Neural cell (in vitro differentiated cells): Measurements from ENCODE around the gene JPT1. TPM values are rescaled to one million over a fixed set of nuclear protein-coding genes. Genes with fewer than 3 reads are reported as not detected.

ENCODE experiments used
- H2AFZ ChIP-seq: fragments of 200-600, 300-800 bp; sonication (generic), shearing (Covaris generic); 2 replicates; pipeline ENCODE4 v1.6.0; 2014; ENCODE audit warnings: low read depth, mild to moderate bottlenecking, antibody characterized with exemption, low read length, moderate library complexity
- H3F3A ChIP-seq: fragments of 200-600 bp; shearing (Covaris generic); 2 replicates; pipeline ENCODE4 v1.6.1; 2016; ENCODE audit warnings: mild to moderate bottlenecking, moderate library complexity, mixed read lengths, antibody characterized with exemption, low read length; ENCODE audit not compliant: insufficient read depth, poor library complexity, severe bottlenecking
- H3K27ac ChIP-seq: fragments of 200-600, 300-800 bp; sonication (generic), shearing (Covaris generic); 2 replicates; pipeline ENCODE4 v1.5.1; 2014; ENCODE audit warnings: mild to moderate bottlenecking, low read length, moderate library complexity
- H3K27me3 ChIP-seq: fragments of 300-800, 200-600 bp; sonication (generic), shearing (Covaris generic); 2 replicates; pipeline ENCODE4 v1.6.0; 2014; ENCODE audit warnings: mild to moderate bottlenecking, low read depth, low read length, moderate library complexity; ENCODE audit not compliant: insufficient read depth
- H3K36me3 ChIP-seq: fragments of 300-800, 200-600 bp; sonication (generic), shearing (Covaris generic); 2 replicates; pipeline ENCODE4 v1.5.1; 2014; ENCODE audit warnings: mild to moderate bottlenecking, antibody characterized with exemption, low read length, moderate library complexity; ENCODE audit not compliant: insufficient read depth
- H3K4me2 ChIP-seq: fragments of 300-800, 200-600 bp; sonication (generic), shearing (Covaris generic); 2 replicates; pipeline ENCODE4 v1.6.0; 2014; ENCODE audit warnings: mild to moderate bottlenecking, low read length
- H3K4me3 ChIP-seq: fragments of 300-800, 200-600 bp; sonication (generic), shearing (Covaris generic); 2 replicates; pipeline ENCODE4 v1.5.1; 2014; ENCODE audit warnings: mild to moderate bottlenecking, low read length, moderate library complexity
- H3K79me2 ChIP-seq: fragments of 200-600 bp; shearing (Covaris generic); replicated peaks from 2 replicates; pipeline ENCODE4 v1.6.0; 2014; ENCODE audit warnings: mild to moderate bottlenecking, low read length, moderate library complexity; ENCODE audit not compliant: insufficient read depth
- H3K9ac ChIP-seq: fragments of 300-800, 200-600 bp; sonication (generic), shearing (Covaris generic); 2 replicates; pipeline ENCODE4 v1.6.1; 2016; ENCODE audit warnings: mild to moderate bottlenecking, low read length, mixed read lengths
- H3K9me2 ChIP-seq: fragments of 200-600 bp; shearing (Covaris generic); 2 replicates; pipeline ENCODE4 v1.6.1; 2016; ENCODE audit warnings: mild to moderate bottlenecking, low read length, mixed read lengths; ENCODE audit not compliant: insufficient read depth
- H3K9me3 ChIP-seq: fragments of 200-600, 300-800 bp; sonication (generic), shearing (Covaris generic); 2 replicates; pipeline ENCODE4 v1.6.1; 2016; ENCODE audit warnings: mild to moderate bottlenecking, mixed run types, low read length, moderate library complexity, mixed read lengths
- H4K20me1 ChIP-seq: fragments of 200-600 bp; shearing (Covaris generic); 2 replicates; pipeline ENCODE4 v1.6.1; 2016; ENCODE audit warnings: mild to moderate bottlenecking, mixed run types; ENCODE audit not compliant: insufficient read depth
- CTCF ChIP-seq: fragments of 450-650 bp; IDR thresholded peaks from 2 replicates; pipeline ENCODE4 v1.5.1; 2014; ENCODE audit warnings: antibody characterized with exemption, mild to moderate bottlenecking, moderate library complexity; ENCODE audit not compliant: poor library complexity, severe bottlenecking
- EP300 ChIP-seq: fragments of 450-650 bp; conservative IDR thresholded peaks from 2 replicates; pipeline ENCODE4 v1.6.1; 2014; ENCODE audit warnings: antibody characterized with exemption, mild to moderate bottlenecking, moderate library complexity; ENCODE audit not compliant: poor library complexity, severe bottlenecking
- EZH2 ChIP-seq: fragments of 200-600, 300-800 bp; shearing (Covaris generic), sonication (generic); IDR thresholded peaks from 2 replicates; pipeline ENCODE4 v1.6.1; 2014; ENCODE audit warnings: antibody characterized with exemption, low read length, borderline replicate concordance, mild to moderate bottlenecking; ENCODE audit not compliant: insufficient read depth, poor library complexity, severe bottlenecking
- MXI1 ChIP-seq: fragments of 450-650 bp; conservative IDR thresholded peaks from 2 replicates; pipeline ENCODE4 v1.6.1; 2014; ENCODE audit warnings: antibody characterized with exemption, mild to moderate bottlenecking; ENCODE audit not compliant: poor library complexity, severe bottlenecking
- POLR2AphosphoS5 ChIP-seq: IDR thresholded peaks from 2 replicates; pipeline ENCODE4 v1.6.1; 2012
- RAD21 ChIP-seq: fragments of 450-650 bp; conservative IDR thresholded peaks from 2 replicates; pipeline ENCODE4 v1.6.1; 2014; ENCODE audit warnings: antibody characterized with exemption, mild to moderate bottlenecking, moderate library complexity
- REST ChIP-seq: IDR thresholded peaks from 2 replicates; pipeline ENCODE4 v1.6.1; 2012; ENCODE audit warnings: borderline replicate concordance
- SMC3 ChIP-seq: fragments of 450-650 bp; conservative IDR thresholded peaks from 2 replicates; pipeline ENCODE4 v1.6.1; 2014; ENCODE audit warnings: antibody characterized with exemption, mild to moderate bottlenecking, moderate library complexity; ENCODE audit not compliant: poor library complexity
- TAF1 ChIP-seq: IDR thresholded peaks from 2 replicates; pipeline ENCODE4 v1.6.1; 2012; ENCODE audit warnings: low read depth
- polyA plus RNA-seq: library from polyadenylated mRNA; depleted of rRNA; stranded (reverse); fragments of >200 nt; gene quantifications from 2 replicates; pipeline ENCODE4 v1.2.3, GENCODE V29; 2014

JPT1 gene
- polyA plus RNA-seq, 1 donor from 2014 or later: 1,721 TPM

- H3K27ac ChIP-seq: no peak overlapping the region
Observed at GRCh38 chr17:75099881-75100595, 54.3 kb downstream of the JPT1 start.

DNA sequence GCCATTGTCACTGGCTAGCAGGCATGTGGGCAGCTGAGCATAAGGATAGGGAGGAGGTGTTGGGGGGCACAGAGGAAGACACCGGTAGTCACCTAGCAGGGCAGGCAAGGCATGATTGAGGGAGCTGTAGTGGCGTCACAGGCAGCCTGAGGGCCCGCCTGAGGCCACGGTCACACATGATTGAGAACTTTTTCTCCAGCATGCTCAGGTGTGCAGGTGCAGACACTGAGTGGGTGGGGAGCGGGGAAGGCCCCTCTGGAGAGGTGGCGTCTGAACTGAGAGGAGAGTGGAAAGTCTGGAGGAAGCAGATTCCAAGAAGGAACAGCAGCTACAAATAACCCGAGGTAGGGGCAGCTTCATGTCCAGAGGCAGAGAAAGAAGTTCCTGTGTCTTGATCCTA lies 55.5 kb downstream of the JPT1 start:
- no peak overlapping the region for H3K27ac ChIP-seq
- H3K36me3 ChIP-seq: no peaks in the 10 kb centered on the region
- no peaks in the 10 kb centered on the region for H3K79me2 ChIP-seq
- H3K27me3 ChIP-seq: no peaks in the 10 kb centered on the region
- H3K9me2 ChIP-seq: no peaks in the 10 kb centered on the region
- H3F3A ChIP-seq: no peaks in the 10 kb centered on the region
- H3K9ac ChIP-seq: no peak overlapping the region
- H3K4me3 ChIP-seq: no peak overlapping the region
- no peaks in the 10 kb centered on the region for H4K20me1 ChIP-seq
- H3K4me2 ChIP-seq: no peak overlapping the region
- H3K9me3 ChIP-seq: no peaks in the 10 kb centered on the region
- no peak overlapping the region for H2AFZ ChIP-seq
- TF ChIP-seq TAF1: no peak
- TF ChIP-seq POLR2AphosphoS5: no peak
- TF ChIP-seq MXI1: no peak
- TF ChIP-seq SMC3: no peak
- TF ChIP-seq EZH2: no peak
- TF ChIP-seq CTCF: no peak
- TF ChIP-seq RAD21: no peak

More at GRCh38 chr17:75099881-75100595, 54.3 kb downstream of the JPT1 start:
- no peaks in the 10 kb centered on the region for H3K36me3 ChIP-seq
- no peak for TF ChIP-seq RAD21
- no peak for TF ChIP-seq SMC3
- no peak for TF ChIP-seq REST
- no peak for TF ChIP-seq TAF1
- TF ChIP-seq MXI1: no peak
- no peak for TF ChIP-seq EZH2
- TF ChIP-seq POLR2AphosphoS5: no peak
- no peak for TF ChIP-seq CTCF
- no peak for TF ChIP-seq EP300
- H3K9me2 ChIP-seq: no peaks in the 10 kb centered on the region
- no peak overlapping the region for H3K4me2 ChIP-seq
- no peaks in the 10 kb centered on the region for H3F3A ChIP-seq
- no peak overlapping the region for H3K4me3 ChIP-seq
- H4K20me1 ChIP-seq: no peaks in the 10 kb centered on the region
- no peaks in the 10 kb centered on the region for H3K9me3 ChIP-seq
- H3K27me3 ChIP-seq: no peaks in the 10 kb centered on the region
- no peak overlapping the region for H2AFZ ChIP-seq
- no peaks in the 10 kb centered on the region for H3K79me2 ChIP-seq
- H3K9ac ChIP-seq: no peak overlapping the region
